HEK293 (cell line): ENCODE measurements around the gene SLC44A1.

Experiments
- CTCF ChIA-PET: fragments of 350-600 bp; formaldehyde crosslinking; extraction: SDS; loops from one replicate; lab custom pipeline; 2021; ENCODE audit warnings: antibody characterized with exemption; lab: Yijun Ruan, JAX
- POLR2A ChIA-PET: fragments of 300-600 bp; formaldehyde crosslinking; extraction: SDS; loops from one replicate; lab custom pipeline; 2020; ENCODE audit warnings: antibody characterized with exemption, inconsistent platforms; lab: Yijun Ruan, JAX
- H3K27ac ChIP-seq: fragments of 200-500 bp; sonication (Bioruptor generic); 2 replicates; pipeline ENCODE4 v1.5.1; 2014; ENCODE audit warnings: low read depth, low read length, control low read depth, inconsistent platforms; ENCODE audit errors: extremely low read depth
- H3K36me3 ChIP-seq, 2 experiments: fragments of 200-500 bp in 1 of 2; sonication (Bioruptor generic) in 1 of 2; 1 replicate in 1 of 2; 2 replicates in 1 of 2; pipeline ENCODE4 v1.5.1; 2014 to 2017; ENCODE audit warnings: inconsistent platforms in 2 of 2, low read length in 2 of 2; ENCODE audit not compliant: control insufficient read depth in 2 of 2, insufficient read depth in 1 of 2
- H3K4me1 ChIP-seq: fragments of 200-500 bp; sonication (Bioruptor generic); 2 replicates; pipeline ENCODE4 v1.5.1; 2014; ENCODE audit warnings: mild to moderate bottlenecking, low read length, inconsistent platforms; ENCODE audit not compliant: control insufficient read depth, insufficient read depth
- H3K4me3 ChIP-seq: 2 replicates; pipeline ENCODE4 v1.5.1; 2011; ENCODE audit warnings: low read depth, mild to moderate bottlenecking, control low read depth, low read length, moderate library complexity
- H3K9me3 ChIP-seq: fragments of 200-500 bp; sonication (Bioruptor generic); 2 replicates; pipeline ENCODE4 v1.5.1; 2014; ENCODE audit warnings: low read depth, low read length, inconsistent platforms; ENCODE audit not compliant: control insufficient read depth, insufficient read depth
- PRDM6 ChIP-seq: fragments of 450-650 bp; formaldehyde crosslinking; IDR thresholded peaks from 2 replicates; pipeline ENCODE4 v1.5.1; 2017; ENCODE audit warnings: missing biosample characterization, missing genetic modification characterization
- WT1 ChIP-seq: fragments of 450-650 bp; formaldehyde crosslinking; IDR thresholded peaks from 2 replicates; pipeline ENCODE4 v1.5.1; 2016; ENCODE audit warnings: missing biosample characterization, missing genetic modification characterization
- ZBTB44 ChIP-seq: fragments of 450-650 bp; IDR thresholded peaks from 2 replicates; pipeline ENCODE4 v1.5.1; 2018; ENCODE audit warnings: missing biosample characterization, mild to moderate bottlenecking, missing genetic modification characterization
- ZFP69B ChIP-seq: fragments of 450-650 bp; formaldehyde crosslinking; IDR thresholded peaks from 2 replicates; pipeline ENCODE4 v1.5.1; 2016; ENCODE audit warnings: missing biosample characterization, missing genetic modification characterization
- ZNF121 ChIP-seq: fragments of 450-650 bp; formaldehyde crosslinking; IDR thresholded peaks from 2 replicates; pipeline ENCODE4 v1.5.1; 2016; ENCODE audit warnings: missing biosample characterization, missing genetic modification characterization
- ZNF174 ChIP-seq: fragments of 450-650 bp; formaldehyde crosslinking; IDR thresholded peaks from 2 replicates; pipeline ENCODE4 v1.5.0; 2017; ENCODE audit warnings: missing biosample characterization, mild to moderate bottlenecking, missing genetic modification characterization
- ZNF202 ChIP-seq: fragments of 450-650 bp; formaldehyde crosslinking; IDR thresholded peaks from 2 replicates; pipeline ENCODE4 v1.5.1; 2016; ENCODE audit warnings: missing biosample characterization, missing genetic modification characterization, borderline replicate concordance
- ZNF391 ChIP-seq: fragments of 450-650 bp; formaldehyde crosslinking; IDR thresholded peaks from 2 replicates; pipeline ENCODE4 v1.5.1; 2016; ENCODE audit warnings: low read depth, missing biosample characterization, missing genetic modification characterization, borderline replicate concordance
- ZNF555 ChIP-seq: fragments of 450-650 bp; formaldehyde crosslinking; conservative IDR thresholded peaks from 2 replicates; pipeline ENCODE4 v1.5.1; 2017; ENCODE audit warnings: missing biosample characterization, mild to moderate bottlenecking, missing genetic modification characterization, inconsistent platforms
- ZNF558 ChIP-seq: fragments of 450-650 bp; formaldehyde crosslinking; IDR thresholded peaks from 2 replicates; pipeline ENCODE4 v1.5.1; 2016; ENCODE audit warnings: missing biosample characterization, missing genetic modification characterization
- ZNF629 ChIP-seq: fragments of 450-650 bp; formaldehyde crosslinking; IDR thresholded peaks from 2 replicates; pipeline ENCODE4 v1.5.1; 2017; ENCODE audit warnings: missing biosample characterization, missing genetic modification characterization
- ZSCAN16 ChIP-seq: fragments of 450-650 bp; formaldehyde crosslinking; IDR thresholded peaks from 2 replicates; pipeline ENCODE4 v1.5.1; 2016; ENCODE audit warnings: missing biosample characterization, missing genetic modification characterization
- TF ChIP-seq, protein P1 (sequence below): fragments of 450-650 bp; formaldehyde crosslinking; IDR thresholded peaks from 2 replicates; pipeline ENCODE4 v1.5.1; 2017; ENCODE audit warnings: missing biosample characterization, missing genetic modification characterization

The SLC44A1 gene

GRCh38 chr9:105245029-105245890, 809 bp downstream of the SLC44A1 start (continued):
- 0 out of 2 replicates have a peak, but pooled peaks have one; percentile 15 for TF ChIP-seq WT1 (tag by site-specific recombination)
- TF ChIP-seq, all 188 proteins: peak for 19

DNA sequence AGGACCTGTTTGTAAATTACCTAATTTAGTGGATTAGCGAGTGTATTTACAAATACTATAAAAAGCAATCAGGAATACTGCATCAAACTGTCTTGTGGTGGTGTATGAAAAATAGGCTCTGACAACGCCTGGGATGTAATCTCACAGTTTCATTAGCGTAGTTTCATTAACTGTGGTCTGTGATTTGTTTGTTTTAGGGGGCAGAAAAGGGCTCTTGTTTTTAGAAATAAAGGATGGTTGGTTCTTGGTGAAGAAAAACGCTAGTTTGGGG, 1.4 kb downstream of the SLC44A1 start:
- Histone ChIP-seq H3K27ac (no peak overlapping the region; the same call in 1 of the 2 replicates), H3K4me1 (peaks cover 14% of the 10 kb centered on the region), H3K36me3 (no peaks in the 10 kb centered on the region), H3K4me3 (peak overlapping the region; percentile 88), H3K9me3 (no peaks in the 10 kb centered on the region)
- TF ChIP-seq ZSCAN16 (peak; percentile 74; the same call in 1 of the 2 replicates), ZNF174 (tag by site-specific recombination) (no peak)
- ChIA-PET CTCF (interaction anchor here (0.6 to 1.6 kb wide), 5 partner anchors 9 to 321 kb away, joined by 3 to 5 read pairs (median 3); no protein-coding TSS in a partner anchor), POLR2A (interaction anchor here (1.7 to 2.3 kb wide), 2 partner anchors 8 to 36 kb away, joined by 4 to 16 read pairs; no protein-coding TSS in a partner anchor)

- no peaks in the 10 kb centered on the region for H3K36me3 ChIP-seq
- TF ChIP-seq ZBTB44 (tag by site-specific recombination) (peak; percentile 87), ZNF121 (tag by site-specific recombination) (no peak)
- TF ChIP-seq, all 188 proteins: peak for 1
- Histone ChIP-seq H3K27ac (no peak overlapping the region), H3K9me3 (no peaks in the 10 kb centered on the region), H3K4me1 (peaks cover 15% of the 10 kb centered on the region), H3K4me3 (no peak overlapping the region)
- CTCF ChIA-PET, result interaction anchor here (0.6 to 1.6 kb wide), 3 partner anchors 74 to 322 kb away, joined by 3 to 4 read pairs (median 3); no protein-coding TSS in a partner anchor
- POLR2A ChIA-PET, result interaction anchor here (0.5 to 0.7 kb wide), 2 partner anchors 9 to 10 kb away, joined by 3 to 4 read pairs; no protein-coding TSS in a partner anchor
These were observed 2.3 kb downstream of the SLC44A1 start for GRCh38 chr9:105246656-105247173.

GRCh38 chr9:105248691-105249090, 4.2 kb downstream of the SLC44A1 start:
- no peak for TF ChIP-seq ZNF391 (tag by site-specific recombination)
- no peak for TF ChIP-seq ZNF558 (tag by site-specific recombination)
- TF ChIP-seq ZFP69B (tag by site-specific recombination), result no peak
- 0 out of 2 replicates have a peak, but pooled peaks have one; percentile 26 for TF ChIP-seq PRDM6 (tag by site-specific recombination)
- TF ChIP-seq ZNF202 (tag by site-specific recombination), result no peak
- no peak for TF ChIP-seq ZNF555 (tag by site-specific recombination)
- TF ChIP-seq, protein P1, sequence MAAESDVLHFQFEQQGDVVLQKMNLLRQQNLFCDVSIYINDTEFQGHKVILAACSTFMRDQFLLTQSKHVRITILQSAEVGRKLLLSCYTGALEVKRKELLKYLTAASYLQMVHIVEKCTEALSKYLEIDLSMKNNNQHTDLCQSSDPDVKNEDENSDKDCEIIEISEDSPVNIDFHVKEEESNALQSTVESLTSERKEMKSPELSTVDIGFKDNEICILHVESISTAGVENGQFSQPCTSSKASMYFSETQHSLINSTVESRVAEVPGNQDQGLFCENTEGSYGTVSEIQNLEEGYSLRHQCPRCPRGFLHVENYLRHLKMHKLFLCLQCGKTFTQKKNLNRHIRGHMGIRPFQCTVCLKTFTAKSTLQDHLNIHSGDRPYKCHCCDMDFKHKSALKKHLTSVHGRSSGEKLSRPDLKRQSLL (tag by site-specific recombination), result no peak
- TF ChIP-seq ZNF629 (tag by site-specific recombination), result no peak
- Histone ChIP-seq H3K36me3 (no peaks in the 10 kb centered on the region), H3K27ac (no peak overlapping the region), H3K4me3 (no peak overlapping the region), H3K4me1 (peaks cover 20% of the 10 kb centered on the region), H3K9me3 (no peaks in the 10 kb centered on the region)
- ChIA-PET POLR2A (no interaction called here), CTCF (interaction anchor here (0.8 kb wide), 1 partner anchor 12 kb away, joined by 6 read pairs; no protein-coding TSS in a partner anchor)
